VCaP (cell line): ENCODE data around the gene TAPT1.

Source experiments
- H3K27ac ChIP-seq: fragments of 450-650 bp; 2 replicates; pipeline ENCODE4 v1.5.1; 2017
- CTCF ChIP-seq: fragments of 450-650 bp; conservative IDR thresholded peaks from 2 replicates; pipeline ENCODE4 v1.5.1; 2017; ENCODE audit warnings: mild to moderate bottlenecking, moderate library complexity

Gene TAPT1

DNA sequence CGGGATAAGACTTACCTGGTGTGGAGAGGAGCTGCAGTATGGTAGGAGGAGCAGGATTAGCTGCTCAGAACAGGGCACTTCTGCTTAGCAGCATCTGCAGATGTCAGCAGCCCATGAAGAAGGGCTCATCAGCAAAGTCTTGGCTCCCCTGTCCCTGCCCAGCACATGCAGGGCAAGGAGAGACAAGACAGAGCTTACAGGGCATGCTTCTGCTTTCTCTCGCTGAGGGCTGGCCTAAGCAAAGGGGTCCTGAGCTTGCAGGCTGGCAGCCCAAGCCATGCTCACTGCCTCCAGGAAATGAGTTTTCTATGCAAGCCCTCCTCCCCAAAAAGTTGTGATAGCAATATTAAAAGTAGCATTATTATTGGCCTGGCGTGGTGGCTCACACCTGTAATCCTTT lies 39.5 kb upstream of the TAPT1 start:
- TF ChIP-seq CTCF, result no peak
- no peak overlapping the region for H3K27ac ChIP-seq

GRCh38 chr4:16264798-16265197 lies 38.5 kb upstream of the TAPT1 start:
- TF ChIP-seq CTCF, result peak; percentile 75
- no peak overlapping the region for H3K27ac ChIP-seq

DNA sequence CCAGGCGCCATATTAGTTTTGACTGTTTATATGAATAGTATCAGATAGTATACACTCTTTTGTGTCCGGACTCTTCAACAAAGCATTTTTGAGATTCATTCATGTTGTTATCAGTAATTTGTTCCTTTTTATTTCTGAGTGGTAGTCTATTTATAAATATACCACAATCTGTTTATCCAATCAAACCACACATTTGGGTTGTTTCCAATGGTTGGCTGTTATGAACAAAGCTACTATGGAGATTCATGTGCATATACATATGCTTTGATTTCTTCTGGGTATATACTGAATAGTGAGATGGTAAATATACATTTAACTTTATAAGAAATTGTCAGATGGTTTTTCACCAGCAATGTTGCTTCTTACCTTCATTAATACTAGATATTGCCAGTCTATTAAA lies 36.8 kb upstream of the TAPT1 start:
- TF ChIP-seq CTCF, result no peak

DNA sequence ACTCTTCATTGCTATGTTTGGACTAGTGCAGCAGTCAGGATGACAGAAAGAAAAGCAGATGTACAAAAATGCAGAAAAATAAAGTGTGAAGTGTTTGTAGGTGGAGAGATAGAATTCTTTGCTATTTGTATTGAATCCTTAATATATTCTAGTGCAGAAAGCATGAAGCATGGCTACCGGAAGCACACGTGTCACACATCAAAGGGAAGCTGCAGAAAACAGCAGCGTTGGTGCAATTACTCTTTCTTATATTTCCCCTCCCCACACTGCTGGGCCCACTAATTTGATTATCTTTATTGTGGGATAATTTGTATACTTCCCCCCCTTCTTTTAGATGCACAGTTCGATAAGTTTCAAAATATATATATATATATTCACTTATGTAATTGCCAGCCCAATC lies 35.9 kb upstream of the TAPT1 start:
- H3K27ac ChIP-seq, result no peak overlapping the region
- no peak for TF ChIP-seq CTCF

More for the DNA sequence above, 36.8 kb upstream of the TAPT1 start:
- no peak overlapping the region for H3K27ac ChIP-seq

- no peak for TF ChIP-seq CTCF
- H3K27ac ChIP-seq, result no peak overlapping the region
Observed at GRCh38 chr4:16261313-16261878, 35.1 kb upstream of the TAPT1 start.

GRCh38 chr4:16259889-16260246 lies 33.6 kb upstream of the TAPT1 start:
- no peak overlapping the region for H3K27ac ChIP-seq
- no peak for TF ChIP-seq CTCF

- no peak overlapping the region for H3K27ac ChIP-seq
- no peak for TF ChIP-seq CTCF
Observed at GRCh38 chr4:16259241-16259888, 33.1 kb upstream of the TAPT1 start.
